Body of pancreas (tissue), 4 donors: ENCODE measurements around the gene GP9.

Experiments
- CTCF ChIP-seq, 7 experiments: fragments of 450-650 bp in 4 of 7; fragments of 200-600 bp in 3 of 7; sonication (generic) in 3 of 7; IDR thresholded peaks; one replicate each; pipeline ENCODE4 v1.5.1; 2016 to 2019; ENCODE audit warnings: antibody characterized with exemption in 7 of 7
- POLR2A ChIP-seq, 3 donors: fragments of 450-650 bp; IDR thresholded peaks; one replicate each; pipeline ENCODE4 v1.6.1; 2016; ENCODE audit warnings: antibody characterized with exemption in 3 of 3, mild to moderate bottlenecking in 2 of 3

GRCh38 chr3:129057249-129057648, 3.3 kb upstream of the GP9 start:
- TF ChIP-seq POLR2A (IDR thresholded peaks at IDR 0.05) (no peak), CTCF (IDR thresholded peaks at IDR 0.05) (no peak)
